Measurements from ENCODE around the gene KLHDC8B.

KLHDC8B gene

DNA sequence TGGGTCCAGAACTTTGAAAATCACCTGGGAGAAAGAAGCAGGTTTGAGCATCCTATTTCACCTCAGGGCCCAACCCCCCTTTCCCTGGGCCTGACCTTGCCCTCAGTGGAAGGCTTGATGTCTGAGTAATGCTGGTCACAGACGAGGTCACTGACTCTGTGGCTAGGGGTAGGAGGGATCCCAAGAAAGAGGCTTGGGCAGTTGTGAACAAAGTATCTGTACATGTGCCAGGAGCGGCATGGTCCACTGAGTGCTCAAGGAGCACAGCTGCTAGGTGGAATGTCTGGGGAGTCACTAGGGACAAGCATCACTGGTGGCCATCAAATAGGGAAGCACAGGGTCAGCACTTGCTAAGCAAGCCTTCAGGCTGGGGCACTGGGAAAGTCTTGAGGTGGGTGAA, 12.6 kb upstream of the KLHDC8B start:
- DNase-seq (ENCODE audit: low read depth in 2 of 2), result no peak

- no peak for DNase-seq (ENCODE audit: low read depth in 2 of 2)
Observed at GRCh38 chr3:49161197-49161596, 10.2 kb upstream of the KLHDC8B start.

GRCh38 chr3:49161808-49162530, 9.4 kb upstream of the KLHDC8B start:
- no peak for DNase-seq (ENCODE audit: low read depth in 2 of 2)

GRCh38 chr3:49162751-49163419, 8.5 kb upstream of the KLHDC8B start:
- no peak for DNase-seq (ENCODE audit: low read depth in 2 of 2)

- DNase-seq (ENCODE audit: low read depth in 2 of 2), result no peak
Observed at GRCh38 chr3:49163609-49164008, 7.8 kb upstream of the KLHDC8B start.

GRCh38 chr3:49164983-49165720, 6.2 kb upstream of the KLHDC8B start:
- no peak for DNase-seq (ENCODE audit: low read depth in 2 of 2)

- peak; percentile 40 to 42 for DNase-seq (ENCODE audit: low read depth in 2 of 2)
Observed at GRCh38 chr3:49165771-49166751, 5.3 kb upstream of the KLHDC8B start, which contains the start of gene CCDC71. Gene CCDC71 (minus strand): TSS chr3:49166331. CDS start chr3:49164208, 2,123 bp downstream.

DNA sequence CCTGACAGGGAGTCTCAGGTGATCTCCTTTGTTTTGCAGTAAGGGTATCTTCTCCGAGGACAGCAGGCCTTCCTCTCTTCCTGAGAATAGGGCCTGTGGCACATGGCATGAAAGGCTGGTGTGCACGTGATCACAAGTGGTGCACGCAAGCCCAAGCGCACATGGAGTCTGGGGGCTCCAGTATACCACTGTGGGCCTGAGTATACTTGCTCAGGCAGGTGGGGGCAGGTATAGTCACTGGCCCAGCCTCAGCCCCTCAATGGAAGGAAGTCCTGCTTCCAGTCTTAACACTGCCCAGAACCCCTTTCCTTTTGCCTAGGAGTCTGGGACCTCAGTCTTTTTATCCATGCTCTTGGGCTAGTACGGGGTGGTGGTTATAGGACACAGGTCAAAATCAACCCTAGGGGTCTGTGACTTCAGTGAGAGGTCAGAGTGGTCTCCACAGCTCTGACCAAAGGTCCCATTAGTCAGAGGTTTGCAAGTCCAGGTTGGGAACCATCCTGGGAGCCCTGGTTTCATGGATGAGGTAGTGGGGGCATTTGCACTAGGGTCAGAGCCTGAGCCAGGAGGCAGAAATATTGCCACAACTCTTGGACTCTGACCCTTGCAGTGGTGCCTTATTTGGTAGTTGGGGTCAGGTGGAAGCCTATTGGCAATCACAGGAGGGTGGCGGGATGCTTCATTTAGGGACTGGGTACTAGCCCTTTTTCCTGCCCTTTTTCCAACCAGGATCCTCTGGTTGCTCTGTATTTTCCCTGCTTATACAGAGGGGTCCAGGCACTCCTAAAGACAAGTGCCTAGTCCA, 4.4 kb upstream of the KLHDC8B start:
- no peak for DNase-seq (ENCODE audit: low read depth in 2 of 2)

GRCh38 chr3:49170744-49171118, 667 bp upstream of the KLHDC8B start:
- no peak for DNase-seq (ENCODE audit: low read depth in 2 of 2)

GRCh38 chr3:49171775-49172500, 540 bp downstream of the KLHDC8B start:
- no peak for DNase-seq (ENCODE audit: low read depth in 2 of 2)

GRCh38 chr3:49172551-49173041, 1.2 kb downstream of the KLHDC8B start:
- no peak for DNase-seq (ENCODE audit: low read depth in 2 of 2)

DNA sequence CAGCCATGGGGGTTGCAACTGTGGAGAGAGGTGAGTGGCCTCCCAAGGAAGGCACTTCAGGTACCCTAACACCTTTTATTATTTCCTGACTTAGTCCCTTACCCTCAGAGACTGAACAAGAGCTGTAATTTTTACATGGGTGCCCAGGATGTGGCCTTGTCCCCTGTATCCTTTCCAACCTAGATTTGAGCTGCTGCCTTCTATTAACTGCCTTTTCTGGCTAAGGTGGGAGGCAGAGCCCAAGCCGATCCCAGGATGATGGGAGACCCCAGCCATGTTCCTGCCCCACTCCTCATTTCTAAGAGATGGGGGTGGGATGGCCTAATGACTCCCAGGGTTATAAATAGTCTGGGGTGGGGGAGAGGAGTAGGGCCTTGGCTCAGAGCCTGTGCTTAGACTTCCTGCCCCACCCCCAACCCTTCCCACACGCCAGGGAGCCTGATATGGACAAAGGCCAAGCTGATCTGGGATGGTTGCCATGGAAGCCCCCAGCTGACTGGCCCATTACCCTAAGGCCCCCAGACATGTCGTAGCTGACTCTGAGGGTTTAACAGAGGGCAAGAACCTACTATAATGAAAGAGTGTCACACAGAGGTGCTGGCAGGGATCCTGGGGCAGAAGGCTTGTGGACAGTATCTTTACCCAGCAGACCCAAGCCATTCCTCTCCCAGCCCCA, 1.9 kb downstream of the KLHDC8B start:
- DNase-seq (ENCODE audit: low read depth in 2 of 2), result peak; percentile 3 to 9

GRCh38 chr3:49173792-49174170, 2.4 kb downstream of the KLHDC8B start:
- no peak for DNase-seq (ENCODE audit: low read depth in 2 of 2)

- DNase-seq (ENCODE audit: low read depth in 2 of 2), result no peak
Observed at GRCh38 chr3:49174397-49174985, 3.1 kb downstream of the KLHDC8B start.

GRCh38 chr3:49175530-49175929, 4.1 kb downstream of the KLHDC8B start:
- DNase-seq (ENCODE audit: low read depth in 2 of 2), result no peak

- DNase-seq (ENCODE audit: low read depth in 2 of 2), result no peak
Observed at GRCh38 chr3:49177073-49177472, 5.7 kb downstream of the KLHDC8B start.

DNA sequence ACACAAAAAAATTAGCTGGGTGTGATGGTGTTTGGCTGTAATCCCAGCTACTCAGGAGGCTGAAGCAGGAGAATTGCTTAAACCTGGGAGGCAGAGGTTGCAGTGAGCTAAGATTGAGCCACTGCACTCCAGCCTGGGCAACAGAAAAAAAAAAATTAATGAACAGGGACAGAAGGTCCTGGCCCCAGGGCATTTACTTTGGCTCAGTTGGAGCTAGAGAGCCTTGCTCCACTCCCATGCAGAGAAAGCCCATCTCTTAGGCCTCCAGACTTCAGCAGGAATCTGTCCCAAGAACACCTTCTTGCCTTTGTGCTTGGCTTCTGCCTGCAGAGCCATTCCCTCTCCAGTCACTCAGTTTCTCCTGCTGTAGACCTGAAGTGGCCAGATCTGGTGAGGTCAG, 8.7 kb downstream of the KLHDC8B start:
- DNase-seq (ENCODE audit: low read depth in 2 of 2), result no peak

DNA sequence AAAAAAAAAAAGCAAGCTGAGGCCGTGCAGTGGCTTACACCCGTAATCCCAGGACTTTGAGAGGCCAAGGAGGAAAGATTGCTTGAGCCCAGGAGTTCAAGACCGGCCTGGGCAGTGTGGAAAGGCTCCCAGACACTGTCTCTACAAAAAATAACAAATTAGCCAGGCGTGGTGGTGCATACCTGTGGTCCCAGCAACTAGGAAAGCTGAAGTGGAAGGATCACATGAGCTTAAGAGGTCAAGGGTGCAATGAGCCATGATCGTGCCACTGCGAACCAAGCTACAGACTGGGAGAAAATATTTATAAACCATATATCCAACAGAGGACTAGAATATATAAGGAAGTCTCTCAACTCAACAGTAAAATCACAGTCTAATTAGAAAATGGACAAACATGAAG, 10.0 kb downstream of the KLHDC8B start:
- no peak for DNase-seq (ENCODE audit: low read depth in 2 of 2)

GRCh38 chr3:49182682-49183081, 11.3 kb downstream of the KLHDC8B start:
- DNase-seq (ENCODE audit: low read depth in 2 of 2), result no peak

Data from fibroblast of skin of left quadriceps (primary cell).